Measurements from ENCODE around the gene ZNF207. TPM values are rescaled to one million over a fixed set of nuclear protein-coding genes. Genes with fewer than 3 reads are reported as not detected.
"Not testable (repeated sequence)": the region's sequence is repeated elsewhere in the genome, so short reads cannot be mapped to it uniquely, and the experiment has no call there.

Gene ZNF207
- total RNA-seq, 2 donors from 2014 or later = 82.5 to 95.6 TPM

DNA sequence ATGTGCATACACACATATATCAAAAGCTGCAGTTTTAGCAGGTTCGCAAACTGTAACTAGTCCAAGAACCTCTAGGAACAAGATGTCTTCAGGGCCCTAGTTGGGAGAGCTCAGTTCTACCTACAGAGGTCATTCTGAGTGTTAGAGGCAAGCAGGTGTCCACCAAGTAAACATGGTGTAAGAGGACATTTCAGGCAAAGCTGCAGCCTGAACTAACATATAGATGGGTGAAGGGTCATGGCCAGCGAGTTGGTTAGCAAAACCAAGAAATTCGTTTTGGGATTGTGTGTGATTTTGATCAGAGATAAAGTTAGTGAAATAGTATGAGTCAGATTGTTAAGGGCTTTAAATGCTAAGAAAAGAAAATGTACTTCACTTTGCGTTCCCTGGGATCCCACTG is 32.6 kb upstream of the ZNF207 start:
- H3K4me1 ChIP-seq = no peaks in the 10 kb centered on the region
- no peaks in the 10 kb centered on the region for H3K36me3 ChIP-seq (replicated peaks in 1 of 2; ENCODE audit: insufficient read depth in 1 of 2, low read depth in 2 of 2)
- H3K9me3 ChIP-seq = no peaks in the 10 kb centered on the region
- no peak overlapping the region for H3K27ac ChIP-seq
- TF ChIP-seq POLR2A (IDR thresholded peaks at IDR 0.05) (no peak), CTCF (IDR thresholded peaks at IDR 0.05) (no peak)
- 72 to 78% methylated on average over 4 of the region's 4 CpGs for WGBS, 2 donors
- H3K27me3 ChIP-seq = no peaks in the 10 kb centered on the region
- DNase-seq = no peak
- H3K4me3 ChIP-seq = no peak overlapping the region
- intact Hi-C loops (cut with DNase I) = no loop called here
- no peak for ATAC-seq

DNA sequence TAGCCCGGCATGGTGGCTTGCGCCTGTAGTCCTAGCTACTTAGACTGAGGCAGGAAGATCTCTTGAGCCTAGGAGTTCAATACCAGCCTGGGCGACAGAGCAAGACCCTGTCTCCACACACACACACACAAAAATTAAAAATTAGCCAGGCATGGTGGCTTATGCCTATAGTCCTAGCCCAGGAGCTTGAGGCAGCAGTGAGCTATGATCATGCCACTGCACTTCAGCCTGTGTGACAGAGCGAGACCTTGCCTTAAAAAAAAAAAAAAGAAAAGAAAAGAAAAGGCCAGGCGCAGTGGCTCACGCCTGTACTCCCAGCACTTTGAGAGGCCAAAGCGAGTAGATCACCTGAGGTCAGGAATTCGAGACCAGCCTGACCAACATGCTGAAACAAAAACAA is 31.9 kb upstream of the ZNF207 start:
- Histone ChIP-seq H3K4me1 (no peaks in the 10 kb centered on the region), H3K27me3 (no peaks in the 10 kb centered on the region), H3K4me3 (no peak overlapping the region), H3K27ac (no peak overlapping the region), H3K36me3 (replicated peaks in 1 of 2; ENCODE audit: insufficient read depth in 1 of 2, low read depth in 2 of 2) (no peaks in the 10 kb centered on the region), H3K9me3 (no peaks in the 10 kb centered on the region)
- WGBS, 2 donors = 81 to 92% methylated on average over 5 to 8 of the region's 8 CpGs
- intact Hi-C loops (cut with DNase I) = no loop called here
- ATAC-seq = no peak
- no peak for TF ChIP-seq CTCF (IDR thresholded peaks at IDR 0.05)
- no peak for TF ChIP-seq POLR2A (IDR thresholded peaks at IDR 0.05)
- no peak for DNase-seq

DNA sequence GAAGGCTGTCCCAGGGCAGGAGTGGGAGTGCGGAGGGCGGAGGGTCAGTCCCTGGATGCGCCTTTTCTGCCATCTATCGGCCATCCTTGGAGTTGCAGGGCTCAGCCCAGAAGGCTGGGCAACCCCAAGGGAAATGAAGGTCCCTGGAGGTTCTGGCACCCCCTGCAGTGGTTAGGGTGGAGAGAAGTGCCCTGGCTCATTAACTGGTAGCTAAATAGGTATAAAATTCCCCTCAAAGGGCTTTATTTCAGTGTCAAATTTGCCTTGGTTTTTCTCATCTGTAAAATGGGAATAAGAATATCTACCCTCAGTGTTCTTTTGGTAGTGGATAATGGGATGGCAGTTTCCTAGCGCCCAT is 30.4 kb upstream of the ZNF207 start:
- H3K27ac ChIP-seq = no peak overlapping the region
- H3K4me3 ChIP-seq = no peak overlapping the region
- DNase-seq = peak; percentile 75 to 87 (median 80)
- H3K9me3 ChIP-seq = no peaks in the 10 kb centered on the region
- no peaks in the 10 kb centered on the region for H3K4me1 ChIP-seq
- no peaks in the 10 kb centered on the region for H3K27me3 ChIP-seq
- intact Hi-C loops (cut with DNase I) = no loop called here
- no peak for TF ChIP-seq POLR2A (IDR thresholded peaks at IDR 0.05)
- TF ChIP-seq CTCF (IDR thresholded peaks at IDR 0.05) = peak; percentile 89 to 96 (median 93)
- H3K36me3 ChIP-seq (replicated peaks in 1 of 2; ENCODE audit: insufficient read depth in 1 of 2, low read depth in 2 of 2) = no peaks in the 10 kb centered on the region
- peak; percentile 81 for ATAC-seq
- WGBS, 2 donors = 12 to 20% methylated on average over 5 of the region's 5 CpGs

DNA sequence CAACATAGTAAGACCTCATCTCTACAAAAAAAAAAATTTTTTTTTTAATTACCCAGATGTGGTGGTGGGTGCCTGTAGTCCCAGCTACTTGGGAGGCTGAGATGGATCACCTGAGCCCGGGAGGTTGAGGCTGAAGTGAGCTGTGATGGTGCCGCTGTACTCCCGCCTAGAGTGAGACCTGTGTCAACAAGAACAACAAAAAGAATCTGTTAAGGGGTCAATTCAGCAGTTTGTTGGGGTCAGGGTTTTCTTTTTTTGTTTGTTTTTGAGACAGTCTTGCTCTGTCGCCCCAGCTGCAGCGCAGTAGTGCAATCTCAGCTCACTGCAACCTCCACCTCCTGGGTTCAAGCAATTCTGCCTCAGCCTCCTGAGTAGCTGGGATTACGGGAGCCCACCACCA is 29.9 kb upstream of the ZNF207 start:
- WGBS, 2 donors = 76 to 78% methylated on average over 6 of the region's 6 CpGs
- intact Hi-C loops (cut with DNase I) = loop anchor here (5.0 kb wide), 1 partner anchor 63 kb away; no protein-coding TSS in a partner anchor
- not testable (repeated sequence) for H3K27me3 ChIP-seq; H3K36me3 ChIP-seq (replicated peaks in 1 of 2; ENCODE audit: insufficient read depth in 1 of 2, low read depth in 2 of 2); H3K4me3 ChIP-seq; H3K4me1 ChIP-seq; H3K9me3 ChIP-seq; H3K27ac ChIP-seq; ATAC-seq; DNase-seq

DNA sequence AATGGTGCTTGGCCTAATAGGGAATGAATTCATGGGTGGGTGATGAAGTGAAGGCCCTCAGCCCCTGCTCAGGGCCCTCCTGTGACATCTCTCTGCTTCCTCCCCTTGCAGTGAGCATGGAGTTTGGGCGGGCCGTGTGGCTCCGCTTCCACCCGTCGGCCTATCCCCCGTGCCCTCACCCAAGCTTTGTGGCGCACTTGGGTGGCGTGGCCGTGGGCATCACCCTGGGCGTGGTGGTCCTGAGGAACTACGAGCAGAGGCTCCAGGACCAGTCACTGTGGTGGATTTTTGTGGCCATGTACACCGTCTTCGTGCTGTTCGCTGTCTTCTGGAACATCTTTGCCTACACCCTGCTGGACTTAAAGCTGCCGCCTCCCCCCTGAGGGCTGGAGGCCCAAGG is 29.1 kb upstream of the ZNF207 start:
- ATAC-seq (no peak), DNase-seq (no peak)
- H3K4me1 ChIP-seq = no peaks in the 10 kb centered on the region
- TF ChIP-seq CTCF (IDR thresholded peaks at IDR 0.05) = no peak
- TF ChIP-seq POLR2A (IDR thresholded peaks at IDR 0.05) = no peak
- WGBS, 2 donors = 88% methylated on average over 15 of the region's 15 CpGs; no CpG with 5 or more reads in 1 of the 2 donors
- no peak overlapping the region for H3K4me3 ChIP-seq
- H3K27me3 ChIP-seq = no peaks in the 10 kb centered on the region
- no peaks in the 10 kb centered on the region for H3K9me3 ChIP-seq
- H3K27ac ChIP-seq = no peak overlapping the region
- intact Hi-C loops (cut with DNase I) = loop anchor here (5.0 kb wide), 1 partner anchor 64 kb away; no protein-coding TSS in a partner anchor
- H3K36me3 ChIP-seq (replicated peaks in 1 of 2; ENCODE audit: insufficient read depth in 1 of 2, low read depth in 2 of 2) = no peaks in the 10 kb centered on the region
